GM18499 (cell line): ENCODE results near the gene AUTS2.

Experiments
- ATAC-seq: cut with Tn5 transposase; IDR thresholded peaks from one replicate; pipeline ENCODE4 v1.9.1; 2021; ENCODE audit warnings: moderate number of reproducible peaks; ENCODE audit not compliant: insufficient read depth, unreplicated experiment

AUTS2 gene

GRCh38 chr7:70481570-70482123 lies 883.4 kb downstream of the AUTS2 start:
- no peak for ATAC-seq

GRCh38 chr7:70484255-70484654 lies 886.0 kb downstream of the AUTS2 start:
- no peak for ATAC-seq

GRCh38 chr7:70486977-70487376 lies 888.7 kb downstream of the AUTS2 start:
- no peak for ATAC-seq

- no peak for ATAC-seq
These were observed 889.2 kb downstream of the AUTS2 start for GRCh38 chr7:70487428-70487827.

- ATAC-seq = no peak
These were observed 889.6 kb downstream of the AUTS2 start for GRCh38 chr7:70487886-70488285.

- ATAC-seq = no peak
These were observed 891.5 kb downstream of the AUTS2 start for GRCh38 chr7:70489813-70490212.

GRCh38 chr7:70492625-70493024 lies 894.4 kb downstream of the AUTS2 start:
- ATAC-seq = no peak

GRCh38 chr7:70494225-70495032 lies 896.2 kb downstream of the AUTS2 start:
- no peak for ATAC-seq

- no peak for ATAC-seq
These were observed 896.7 kb downstream of the AUTS2 start for GRCh38 chr7:70495033-70495376.

GRCh38 chr7:70497793-70498192 lies 899.5 kb downstream of the AUTS2 start:
- no peak for ATAC-seq

GRCh38 chr7:70498232-70498992 lies 900.1 kb downstream of the AUTS2 start:
- no peak for ATAC-seq

- no peak for ATAC-seq
These were observed 902.0 kb downstream of the AUTS2 start for GRCh38 chr7:70500261-70500660.

GRCh38 chr7:70502117-70502863 lies 904.0 kb downstream of the AUTS2 start:
- ATAC-seq = no peak

GRCh38 chr7:70504254-70504653 lies 906.0 kb downstream of the AUTS2 start:
- no peak for ATAC-seq

- no peak for ATAC-seq
These were observed 907.2 kb downstream of the AUTS2 start for GRCh38 chr7:70505468-70505867.

- no peak for ATAC-seq
These were observed 907.6 kb downstream of the AUTS2 start for GRCh38 chr7:70505886-70506285.

GRCh38 chr7:70506434-70506833 lies 908.2 kb downstream of the AUTS2 start:
- ATAC-seq = no peak

- ATAC-seq = no peak
These were observed 913.9 kb downstream of the AUTS2 start for GRCh38 chr7:70512144-70512543.

- no peak for ATAC-seq
These were observed 914.5 kb downstream of the AUTS2 start for GRCh38 chr7:70512761-70513160.

GRCh38 chr7:70520611-70521010 lies 922.3 kb downstream of the AUTS2 start:
- no peak for ATAC-seq
